Cardiac fibroblast (primary cell): ENCODE measurements around the gene XIRP1.
A peak's percentile ranks its signal among the peaks of the same experiment; 100 is the strongest.

Experiments used
- DNase-seq, 2 donors: peaks; one replicate each; pipeline versions ENCODE4 v3.0.0 to v3.0.0-alpha.2; 2010; ENCODE audit warnings: low read depth in 2 of 2
- H3K4me3 ChIP-seq, 2 donors: replicated peaks in 1 of 2; 1 replicate in 1 of 2; 2 replicates in 1 of 2; pipeline ENCODE4 v1.5.1; 2011; ENCODE audit warnings: low read depth in 2 of 2, low read length in 2 of 2, mild to moderate bottlenecking in 2 of 2, moderate library complexity in 1 of 2
- TF ChIP-seq, protein P1 (sequence below): IDR thresholded peaks from one replicate; pipeline ENCODE4 v1.5.1; 2011; ENCODE audit warnings: low read depth, mild to moderate bottlenecking, low read length, inconsistent platforms

XIRP1 gene

DNA sequence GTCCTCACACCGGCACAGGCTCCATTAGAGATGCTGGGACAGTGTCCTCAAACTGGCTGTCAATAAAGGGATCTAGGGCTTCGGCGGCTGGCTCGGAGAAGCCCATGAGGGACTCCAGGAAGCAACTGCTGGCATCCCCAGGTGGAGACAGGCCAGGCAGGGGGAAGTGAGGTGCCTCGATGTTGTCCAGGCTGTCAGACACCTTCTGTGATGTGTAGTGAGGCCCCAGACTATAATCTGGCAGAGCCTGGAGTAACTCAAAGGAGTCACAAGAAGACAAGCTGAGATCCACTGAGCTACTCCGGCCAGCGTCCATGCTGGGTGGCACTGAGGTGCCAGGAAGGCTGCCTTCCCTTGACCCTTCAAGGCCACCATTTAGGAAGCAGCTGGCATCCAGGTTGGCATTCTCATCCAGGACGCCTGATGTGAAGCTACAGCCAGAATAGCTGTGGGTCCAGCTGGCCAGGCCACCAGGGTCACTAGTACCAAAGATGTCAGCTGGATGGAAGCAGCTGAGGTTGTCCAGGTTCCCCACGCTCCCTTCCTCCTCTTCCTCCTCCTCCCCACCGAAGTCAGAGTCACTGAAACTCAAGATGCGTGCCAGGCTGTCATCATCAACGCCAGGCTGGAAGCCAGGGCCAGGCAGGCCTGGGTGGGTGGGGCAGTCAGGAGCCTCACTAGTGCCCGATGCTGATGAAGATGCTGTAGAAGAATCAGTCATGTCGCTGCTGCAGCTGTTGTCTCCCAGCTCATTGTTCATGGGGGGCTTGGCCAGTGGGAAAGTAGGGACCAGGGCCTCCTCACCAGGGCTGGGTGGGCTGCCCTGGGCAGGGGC lies 49.1 kb downstream of the XIRP1 start:
- no peak overlapping the region for H3K4me3 ChIP-seq
- DNase-seq: no peak
- TF ChIP-seq, protein P1, sequence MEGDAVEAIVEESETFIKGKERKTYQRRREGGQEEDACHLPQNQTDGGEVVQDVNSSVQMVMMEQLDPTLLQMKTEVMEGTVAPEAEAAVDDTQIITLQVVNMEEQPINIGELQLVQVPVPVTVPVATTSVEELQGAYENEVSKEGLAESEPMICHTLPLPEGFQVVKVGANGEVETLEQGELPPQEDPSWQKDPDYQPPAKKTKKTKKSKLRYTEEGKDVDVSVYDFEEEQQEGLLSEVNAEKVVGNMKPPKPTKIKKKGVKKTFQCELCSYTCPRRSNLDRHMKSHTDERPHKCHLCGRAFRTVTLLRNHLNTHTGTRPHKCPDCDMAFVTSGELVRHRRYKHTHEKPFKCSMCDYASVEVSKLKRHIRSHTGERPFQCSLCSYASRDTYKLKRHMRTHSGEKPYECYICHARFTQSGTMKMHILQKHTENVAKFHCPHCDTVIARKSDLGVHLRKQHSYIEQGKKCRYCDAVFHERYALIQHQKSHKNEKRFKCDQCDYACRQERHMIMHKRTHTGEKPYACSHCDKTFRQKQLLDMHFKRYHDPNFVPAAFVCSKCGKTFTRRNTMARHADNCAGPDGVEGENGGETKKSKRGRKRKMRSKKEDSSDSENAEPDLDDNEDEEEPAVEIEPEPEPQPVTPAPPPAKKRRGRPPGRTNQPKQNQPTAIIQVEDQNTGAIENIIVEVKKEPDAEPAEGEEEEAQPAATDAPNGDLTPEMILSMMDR: no peak

DNA sequence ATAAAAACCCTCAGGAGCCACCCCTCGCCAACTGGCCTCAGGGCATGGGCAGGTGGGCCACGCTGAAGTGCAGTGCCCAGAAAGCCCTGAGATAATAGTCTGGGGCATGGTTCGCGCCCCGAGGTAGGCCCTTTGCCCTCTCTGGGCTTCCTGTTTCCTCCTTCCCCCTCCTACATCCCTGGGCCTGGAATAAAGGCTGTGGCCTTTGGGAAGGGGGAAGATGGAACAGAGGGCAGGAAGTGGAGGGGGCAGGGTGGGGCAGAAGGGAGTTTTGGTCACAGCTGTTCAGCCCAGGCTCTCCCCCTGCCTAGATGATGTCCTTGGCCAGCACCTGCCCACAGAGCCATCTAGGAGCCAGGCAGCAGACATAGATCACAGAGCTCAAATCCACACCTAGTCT lies 50.3 kb downstream of the XIRP1 start:
- no peak for DNase-seq
- no peak overlapping the region for H3K4me3 ChIP-seq
- TF ChIP-seq, protein P1: no peak

DNA sequence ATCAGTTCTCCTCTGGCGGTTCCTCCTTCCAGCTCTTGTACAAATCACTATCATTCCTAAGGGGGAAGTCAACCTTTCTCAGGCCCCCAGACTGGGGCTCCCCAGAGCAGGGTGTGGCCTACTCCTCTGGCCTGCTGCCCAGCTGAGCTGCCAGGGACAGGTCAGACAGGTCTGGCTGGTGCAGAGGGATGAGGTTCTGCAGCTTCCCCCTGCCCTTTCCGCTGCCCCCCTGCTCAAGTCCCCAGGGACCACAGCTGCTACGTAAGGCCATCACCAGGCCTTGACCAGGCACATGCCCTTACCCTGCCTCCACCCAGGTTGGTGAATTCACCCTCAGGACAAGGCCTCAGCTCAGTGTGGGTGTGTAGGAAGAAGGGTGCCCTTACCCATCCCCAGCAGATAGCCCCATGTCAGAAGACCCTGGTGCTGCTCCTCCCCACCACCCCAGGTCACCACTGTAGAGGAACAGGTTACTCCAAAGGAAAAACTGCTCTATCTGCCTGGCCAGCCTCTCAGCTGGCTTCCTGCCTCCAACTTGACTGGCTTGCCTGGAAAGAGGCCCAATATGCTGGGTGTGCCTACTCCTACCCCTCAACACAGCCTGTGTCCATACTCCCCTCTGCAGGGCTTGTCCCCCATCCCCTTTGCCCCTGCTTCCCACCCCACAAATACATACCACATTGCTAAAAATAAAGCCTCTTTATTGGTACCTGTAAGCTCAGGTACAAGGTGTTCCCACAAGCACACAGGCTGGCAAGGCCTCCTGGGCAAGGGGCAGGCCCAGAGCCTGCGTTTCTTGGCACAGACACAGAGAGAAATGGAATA lies 51.0 kb downstream of the XIRP1 start:
- no peak overlapping the region for H3K4me3 ChIP-seq
- TF ChIP-seq, protein P1: no peak
- peak; percentile 56 to 60 for DNase-seq

DNA sequence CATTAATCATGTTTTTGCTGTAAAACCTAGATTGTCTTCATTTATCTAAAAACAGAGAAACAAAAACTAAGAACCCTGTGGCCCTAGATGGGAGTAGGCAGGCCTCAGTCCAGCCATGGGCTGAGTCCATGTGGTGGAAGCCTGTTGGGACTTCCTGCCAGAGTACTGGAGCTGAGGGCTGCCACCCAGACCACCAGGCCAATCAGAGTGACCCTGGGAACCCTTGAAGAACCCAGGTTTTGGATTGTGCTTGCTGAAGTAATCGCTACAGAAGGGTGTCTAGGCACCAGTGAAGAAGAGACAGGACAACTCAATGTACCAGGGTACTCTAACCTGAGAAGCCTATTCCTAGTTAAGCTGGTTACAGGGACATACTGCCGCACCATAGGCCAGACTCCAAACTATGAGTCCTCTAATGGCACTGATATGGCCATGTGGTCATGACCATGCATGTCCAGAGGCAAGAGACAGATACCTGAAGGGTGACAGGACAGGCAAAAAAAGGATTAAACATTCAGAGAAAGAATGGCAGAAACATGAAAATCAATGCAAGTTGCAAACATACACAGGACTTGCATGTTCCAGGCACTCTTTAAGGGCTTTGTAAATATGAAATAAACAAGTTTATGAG lies 51.9 kb downstream of the XIRP1 start:
- H3K4me3 ChIP-seq: no peak overlapping the region
- no peak for DNase-seq

DNA sequence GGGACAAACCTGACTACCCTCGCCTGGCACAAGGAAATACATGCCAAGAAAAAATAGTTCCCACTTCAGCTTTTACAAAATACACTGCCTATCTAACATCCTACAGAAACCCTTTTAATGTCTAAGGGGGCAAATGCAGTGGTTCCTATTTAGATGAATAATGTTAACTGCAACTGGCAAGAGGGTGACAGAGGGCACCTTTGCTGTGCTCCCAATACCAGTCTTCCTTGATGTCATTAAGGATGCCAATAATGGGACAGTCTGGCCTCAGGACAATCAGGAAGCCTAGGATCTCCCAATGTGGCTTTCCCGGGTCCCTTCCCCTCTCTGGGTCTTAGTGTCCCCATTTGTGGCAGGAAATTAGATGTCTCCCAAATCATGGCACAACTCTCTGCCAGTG lies 53.0 kb downstream of the XIRP1 start:
- no peak overlapping the region for H3K4me3 ChIP-seq
- TF ChIP-seq, protein P1: no peak
- no peak for DNase-seq

More for the DNA sequence above, 51.9 kb downstream of the XIRP1 start:
- TF ChIP-seq, protein P1: no peak

DNA sequence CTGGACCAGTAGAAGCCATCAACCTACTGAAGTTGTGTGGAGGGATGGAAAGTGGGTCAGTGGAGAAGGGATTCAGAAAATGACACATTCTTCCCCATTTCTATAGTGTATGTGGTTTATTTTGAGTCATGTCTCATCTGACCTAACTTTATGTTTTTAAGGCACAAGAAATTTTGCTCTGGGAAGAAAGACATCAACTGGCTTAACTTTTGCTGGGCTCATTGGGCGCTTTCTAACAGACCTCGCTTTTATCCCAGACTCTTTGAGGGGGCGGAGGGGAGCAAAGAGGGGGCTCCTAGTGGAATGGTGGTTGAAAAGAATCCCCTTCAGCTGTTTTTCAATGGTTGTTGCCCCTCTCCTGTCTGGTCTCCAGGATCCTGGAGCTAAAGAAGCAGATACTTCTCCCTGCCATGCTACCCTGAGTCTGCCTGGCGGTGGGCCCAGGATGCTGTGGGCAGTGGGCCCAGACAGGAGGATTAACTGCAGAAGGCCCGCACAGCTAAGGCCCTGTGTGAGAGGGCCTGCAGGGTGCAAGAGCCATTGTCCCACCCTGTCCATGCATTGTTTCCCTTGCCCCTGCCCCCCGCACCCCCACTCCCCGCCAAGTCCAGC lies 53.5 kb downstream of the XIRP1 start:
- TF ChIP-seq, protein P1: no peak
- DNase-seq: peak in 1 of 2 donors; percentile 63
- no peak overlapping the region for H3K4me3 ChIP-seq
